Measurements from ENCODE around the gene ADAMTSL3.

Gene ADAMTSL3

GRCh38 chr15:83721981-83722380 lies 68.1 kb downstream of the ADAMTSL3 start:
- Histone ChIP-seq H3K36me3 (ENCODE audit: control insufficient read depth, insufficient read depth, low read length) (no peaks in the 10 kb centered on the region), H3K27me3 (replicated peaks; ENCODE audit: control insufficient read depth, insufficient read depth, low read length) (no peaks in the 10 kb centered on the region)
- no peak for DNase-seq (ENCODE audit: extremely low read depth, insufficient read length)

DNA sequence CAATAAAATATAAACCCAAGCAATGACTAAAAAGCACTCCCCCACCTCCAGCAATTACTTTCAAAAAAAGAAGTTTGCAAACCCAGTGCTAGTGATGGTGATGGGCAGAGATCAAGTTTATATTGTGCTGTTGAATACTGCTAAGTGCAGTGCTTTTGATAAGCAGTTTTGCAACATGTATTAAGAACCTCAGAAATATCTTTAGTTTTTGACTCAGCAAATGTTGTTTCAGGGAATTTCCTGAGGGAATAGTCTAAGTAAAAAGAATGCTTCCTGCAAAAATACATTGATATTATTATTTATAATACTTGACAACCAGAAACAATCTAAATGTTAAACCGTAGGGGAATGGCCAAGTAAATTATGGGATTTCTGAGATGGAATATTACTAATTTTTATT lies 69.3 kb downstream of the ADAMTSL3 start:
- H3K27me3 ChIP-seq (replicated peaks; ENCODE audit: control insufficient read depth, insufficient read depth, low read length) = no peaks in the 10 kb centered on the region
- H3K4me3 ChIP-seq (replicated peaks; ENCODE audit: low read depth, low read length) = no peak overlapping the region
- TF ChIP-seq CTCF (IDR thresholded peaks at IDR 0.05; ENCODE audit: insufficient read depth, low read length, poor library complexity, severe bottlenecking) = no peak
- no peak for DNase-seq (ENCODE audit: extremely low read depth, insufficient read length)
- H3K36me3 ChIP-seq (ENCODE audit: control insufficient read depth, insufficient read depth, low read length) = no peaks in the 10 kb centered on the region

More at GRCh38 chr15:83721981-83722380, 68.1 kb downstream of the ADAMTSL3 start:
- H3K4me3 ChIP-seq (replicated peaks; ENCODE audit: low read depth, low read length) = no peak overlapping the region
- TF ChIP-seq CTCF (IDR thresholded peaks at IDR 0.05; ENCODE audit: insufficient read depth, low read length, poor library complexity, severe bottlenecking) = no peak

- H3K27me3 ChIP-seq (replicated peaks; ENCODE audit: control insufficient read depth, insufficient read depth, low read length) = no peaks in the 10 kb centered on the region
- no peak for DNase-seq (ENCODE audit: extremely low read depth, insufficient read length)
- no peak for TF ChIP-seq CTCF (IDR thresholded peaks at IDR 0.05; ENCODE audit: insufficient read depth, low read length, poor library complexity, severe bottlenecking)
- H3K36me3 ChIP-seq (ENCODE audit: control insufficient read depth, insufficient read depth, low read length) = no peaks in the 10 kb centered on the region
- no peak overlapping the region for H3K4me3 ChIP-seq (replicated peaks; ENCODE audit: low read depth, low read length)
Measured at GRCh38 chr15:83732196-83732595, 78.3 kb downstream of the ADAMTSL3 start.

GRCh38 chr15:83732770-83733169 lies 78.8 kb downstream of the ADAMTSL3 start:
- no peak for DNase-seq (ENCODE audit: extremely low read depth, insufficient read length)
- H3K36me3 ChIP-seq (ENCODE audit: control insufficient read depth, insufficient read depth, low read length) = no peaks in the 10 kb centered on the region
- H3K27me3 ChIP-seq (replicated peaks; ENCODE audit: control insufficient read depth, insufficient read depth, low read length) = no peaks in the 10 kb centered on the region
- no peak for TF ChIP-seq CTCF (IDR thresholded peaks at IDR 0.05; ENCODE audit: insufficient read depth, low read length, poor library complexity, severe bottlenecking)
- no peak overlapping the region for H3K4me3 ChIP-seq (replicated peaks; ENCODE audit: low read depth, low read length)

DNA sequence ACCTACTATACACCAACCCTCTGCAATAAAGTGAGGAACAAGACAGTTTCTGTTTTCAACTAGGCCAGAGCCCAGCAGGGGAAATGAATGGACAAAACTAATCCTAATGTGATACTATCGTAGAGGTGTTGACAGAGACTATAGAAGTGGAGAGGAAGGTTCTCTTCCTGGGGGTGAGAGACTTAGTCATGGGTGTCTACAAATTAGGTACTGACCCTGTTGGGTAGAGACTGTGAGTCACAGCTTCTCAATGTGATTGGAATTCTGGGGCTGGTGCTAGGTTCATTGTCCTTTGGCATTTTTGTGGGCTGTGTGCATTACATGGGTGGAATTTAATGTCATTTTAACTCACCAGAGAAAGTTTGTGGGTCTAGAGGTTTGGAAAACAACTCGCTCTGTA lies 79.3 kb downstream of the ADAMTSL3 start:
- no peak for DNase-seq (ENCODE audit: extremely low read depth, insufficient read length)
- no peaks in the 10 kb centered on the region for H3K27me3 ChIP-seq (replicated peaks; ENCODE audit: control insufficient read depth, insufficient read depth, low read length)
- TF ChIP-seq CTCF (IDR thresholded peaks at IDR 0.05; ENCODE audit: insufficient read depth, low read length, poor library complexity, severe bottlenecking) = no peak
- H3K4me3 ChIP-seq (replicated peaks; ENCODE audit: low read depth, low read length) = no peak overlapping the region
- H3K36me3 ChIP-seq (ENCODE audit: control insufficient read depth, insufficient read depth, low read length) = no peaks in the 10 kb centered on the region

- H3K27me3 ChIP-seq (replicated peaks; ENCODE audit: control insufficient read depth, insufficient read depth, low read length) = no peaks in the 10 kb centered on the region
- no peak for DNase-seq (ENCODE audit: extremely low read depth, insufficient read length)
- TF ChIP-seq CTCF (IDR thresholded peaks at IDR 0.05; ENCODE audit: insufficient read depth, low read length, poor library complexity, severe bottlenecking) = no peak
- no peaks in the 10 kb centered on the region for H3K36me3 ChIP-seq (ENCODE audit: control insufficient read depth, insufficient read depth, low read length)
- no peak overlapping the region for H3K4me3 ChIP-seq (replicated peaks; ENCODE audit: low read depth, low read length)
Measured at GRCh38 chr15:83733691-83734090, 79.8 kb downstream of the ADAMTSL3 start.

Data from GM06990 (cell line).